Activated naive CD4-positive, alpha-beta T cell (primary cell): ENCODE results near the gene TYMP.
A peak's percentile ranks its signal among the peaks of the same experiment; 100 is the strongest.
"Not testable (repeated sequence)": the region's sequence is repeated elsewhere in the genome, so short reads cannot be mapped to it uniquely, and the experiment has no call there.

ENCODE experiments used
- DNase-seq, 4 experiments: peaks; one replicate each; lab custom pipeline; 2025; lab: John Stamatoyannopoulos, UW

TYMP gene

DNA sequence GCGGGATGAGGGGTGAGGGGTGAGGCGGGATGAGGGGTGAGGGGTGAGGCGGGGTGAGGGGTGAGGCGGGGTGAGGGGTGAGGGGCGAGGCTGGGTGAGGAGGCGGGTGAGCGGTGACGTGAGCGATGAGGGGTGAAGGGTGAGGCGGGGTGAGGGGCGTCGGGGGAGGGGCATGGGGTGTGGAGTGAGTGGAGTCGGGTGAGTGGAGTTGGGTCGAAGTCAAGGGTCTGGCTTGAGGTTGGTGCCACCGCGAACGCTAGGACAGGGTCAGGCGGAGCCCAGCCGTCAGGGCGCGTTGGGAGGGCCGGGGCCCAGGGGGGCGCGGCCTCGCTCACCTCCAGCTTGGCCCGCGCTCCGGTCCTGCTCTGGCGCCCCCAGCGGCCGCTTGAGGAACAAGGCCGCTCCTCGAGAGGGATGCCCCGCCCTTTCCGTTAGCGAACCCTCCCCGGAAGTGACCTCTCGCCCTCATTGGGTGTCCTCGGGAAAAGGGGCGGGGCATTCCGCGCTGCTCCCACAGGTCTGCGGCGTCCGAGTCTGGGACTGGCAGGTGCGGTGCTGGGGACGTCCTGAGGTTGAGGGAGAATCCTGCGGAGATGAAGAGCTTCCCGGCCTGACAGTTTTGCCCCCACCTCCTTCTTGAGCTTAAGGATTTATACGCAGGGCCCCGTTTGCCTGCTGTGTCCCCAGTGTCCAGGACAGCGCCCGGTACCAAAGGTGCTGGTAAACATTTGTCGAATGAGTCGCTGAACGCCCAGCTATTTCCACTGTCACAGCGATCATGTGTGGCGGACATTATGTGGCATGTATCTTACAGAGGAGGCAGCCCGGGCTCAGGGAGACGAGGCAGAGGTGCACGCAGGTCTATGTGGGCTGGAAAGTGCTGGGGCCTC, 33.0 kb upstream of the TYMP start, which contains the start of gene SYCE3:
SYCE3 (minus strand) TSS at position 397 of the 890 bp plus-strand sequence. CDS start 6,514 bp downstream, outside the sequence.
- peak; percentile 95 to 96 (median 96) for DNase-seq

DNA sequence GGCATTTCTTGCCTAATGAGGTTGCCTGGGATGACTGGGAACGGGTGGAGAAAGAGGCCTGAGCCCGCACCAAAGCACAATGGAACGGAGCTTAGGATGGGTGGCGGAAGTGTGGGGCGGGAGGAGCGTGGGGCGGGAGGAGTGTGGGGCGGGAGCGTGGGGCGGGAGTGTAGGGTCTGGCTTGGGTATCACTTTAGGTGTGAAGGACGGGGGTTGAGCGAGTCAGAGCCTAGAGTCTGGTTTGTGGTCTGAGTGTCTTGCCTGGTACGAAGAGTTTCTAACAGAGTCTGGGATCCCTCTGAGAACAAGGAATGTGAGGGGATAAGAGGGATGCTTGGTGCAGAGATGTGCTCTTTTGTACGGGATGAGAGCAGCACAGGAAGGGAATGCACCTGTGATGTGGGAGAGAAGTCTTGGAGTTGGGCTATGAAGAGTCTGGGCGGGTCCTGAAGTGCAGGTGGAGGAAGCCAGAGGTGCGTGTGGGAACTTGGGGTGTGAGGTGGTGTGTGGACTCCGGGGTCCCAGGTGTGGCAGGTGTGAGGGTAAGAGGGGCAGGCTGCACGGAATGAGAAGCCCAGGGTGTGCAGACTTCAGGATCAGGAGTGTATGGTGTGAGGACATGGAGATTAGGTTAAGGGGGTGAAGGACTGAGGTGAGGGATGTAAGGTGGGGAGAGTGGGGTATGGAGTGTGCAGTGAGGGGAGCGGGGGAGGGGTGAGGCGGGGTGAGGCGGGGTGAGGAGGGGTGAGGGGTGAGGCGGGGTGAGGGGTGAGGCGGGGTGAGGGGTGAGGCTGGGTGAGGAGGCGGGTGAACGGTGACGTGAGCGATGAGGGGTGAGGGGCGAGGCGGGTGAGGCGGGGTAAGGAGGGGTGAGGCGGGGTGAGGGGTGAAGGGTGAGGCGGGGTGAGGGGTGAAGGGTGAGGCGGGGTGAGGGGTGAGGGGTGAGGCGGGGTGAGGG, 31.9 kb upstream of the TYMP start:
- no peak for DNase-seq

GRCh38 chr22:50560034-50560433, 30.2 kb upstream of the TYMP start:
- DNase-seq: no peak

- DNase-seq: no peak
These were observed 26.9 kb upstream of the TYMP start for GRCh38 chr22:50556703-50557102.

- DNase-seq: no peak
These were observed 23.5 kb upstream of the TYMP start for GRCh38 chr22:50553310-50553709.

- DNase-seq: no peak
These were observed 21.4 kb upstream of the TYMP start for GRCh38 chr22:50551160-50551752.

- DNase-seq: no peak
These were observed 20.6 kb upstream of the TYMP start for GRCh38 chr22:50550395-50550794.

- DNase-seq: peak in 1 of 4 experiments; percentile 34
These were observed 19.3 kb upstream of the TYMP start for GRCh38 chr22:50548921-50549790.

DNA sequence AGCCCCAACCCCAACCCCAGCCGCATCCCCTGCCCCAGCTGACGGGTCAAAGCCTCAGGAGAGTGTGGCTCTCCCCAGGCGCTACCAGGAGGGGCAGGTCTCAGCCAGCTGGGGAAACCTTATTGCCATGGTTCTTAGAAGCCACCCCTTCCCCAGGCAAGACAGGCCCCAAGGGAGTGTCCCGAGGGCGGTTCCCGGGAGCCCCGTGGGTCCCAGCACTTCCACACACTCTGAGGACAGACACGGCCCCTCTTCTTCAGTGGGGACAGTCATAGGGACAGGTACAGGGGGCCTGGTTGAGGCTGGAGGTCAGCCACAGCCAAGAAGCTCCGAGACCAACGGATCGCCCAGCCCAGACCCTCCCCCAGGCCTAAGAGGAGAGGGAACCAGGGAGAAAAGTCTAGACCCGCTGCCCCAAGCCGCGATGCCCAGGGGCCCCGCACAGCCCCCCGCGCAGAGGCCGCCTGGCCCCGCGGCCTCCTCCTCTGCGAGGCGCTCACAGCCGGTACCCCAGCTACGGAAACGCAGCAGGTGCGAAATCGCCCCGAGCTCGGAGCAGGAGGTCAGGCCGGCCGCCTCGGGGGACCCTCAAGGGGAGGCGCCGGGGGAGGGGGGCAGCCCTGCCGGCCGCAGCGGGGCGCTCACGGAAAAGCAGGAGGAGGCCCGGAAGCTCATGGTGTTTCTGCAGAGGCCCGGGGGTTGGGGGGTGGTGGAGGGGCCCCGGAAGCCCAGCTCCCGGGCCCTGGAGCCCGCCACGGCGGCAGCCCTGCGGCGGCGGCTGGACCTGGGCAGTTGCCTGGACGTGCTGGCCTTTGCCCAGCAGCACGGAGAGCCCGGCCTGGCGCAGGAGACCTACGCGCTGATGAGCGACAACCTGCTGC, 18.5 kb upstream of the TYMP start:
- DNase-seq: peak in 2 of 4 experiments; percentile 53 to 69

- no peak for DNase-seq
These were observed 17.6 kb upstream of the TYMP start for GRCh38 chr22:50547263-50547985.

DNA sequence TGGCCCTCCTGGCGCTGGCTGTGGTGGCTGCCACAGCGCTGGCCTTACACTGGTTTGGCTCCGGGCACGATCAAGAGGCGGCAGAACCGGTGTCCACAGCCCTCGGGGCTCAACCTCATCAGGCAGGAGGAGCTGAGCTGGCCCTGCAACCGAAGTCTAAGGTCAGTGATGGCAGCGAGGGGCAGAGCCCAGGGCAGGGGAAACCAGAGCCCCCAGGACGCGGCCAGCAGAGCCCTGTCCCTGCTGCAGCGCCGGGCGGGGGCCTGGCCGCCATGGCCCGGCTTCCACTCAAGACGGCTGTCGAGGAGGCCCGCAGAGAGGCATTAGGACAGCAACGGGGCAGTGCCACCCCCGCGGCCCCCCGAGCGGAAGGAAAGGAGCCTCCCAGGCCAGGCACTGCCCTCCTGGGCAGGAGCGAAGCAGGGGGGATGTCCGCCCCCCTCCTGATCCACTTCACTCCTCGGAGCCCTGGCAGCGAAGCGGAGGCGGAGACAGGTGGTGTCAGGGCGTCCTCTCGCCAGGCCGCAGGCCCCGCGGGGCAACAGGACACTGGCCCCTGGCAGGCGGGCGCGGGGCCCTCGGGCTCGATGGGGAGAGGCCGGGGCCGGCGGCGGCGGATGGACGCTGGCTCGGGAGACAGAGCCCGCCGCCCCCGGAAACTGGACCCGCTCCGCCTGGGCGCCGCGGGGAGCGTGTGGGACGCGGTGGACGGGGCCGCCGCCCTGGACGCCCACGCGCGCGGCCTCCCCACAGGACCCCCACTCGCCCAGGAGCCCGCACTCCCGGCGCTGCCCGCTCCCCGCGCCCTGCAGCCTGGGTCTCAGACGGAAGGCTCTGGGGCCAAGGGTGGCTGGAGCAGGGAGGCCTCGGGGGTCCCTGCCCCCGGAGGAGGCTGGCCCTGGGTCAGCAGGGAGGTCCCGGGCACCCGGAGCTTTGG, 16.8 kb upstream of the TYMP start:
- no peak for DNase-seq

- no peak for DNase-seq
These were observed 15.9 kb upstream of the TYMP start, which contains the start of gene KLHDC7B for GRCh38 chr22:50545522-50546325. Gene KLHDC7B, plus strand, starts transcription at chr22:50545899. Its CDS starts 345 bp downstream, at chr22:50546244.

DNA sequence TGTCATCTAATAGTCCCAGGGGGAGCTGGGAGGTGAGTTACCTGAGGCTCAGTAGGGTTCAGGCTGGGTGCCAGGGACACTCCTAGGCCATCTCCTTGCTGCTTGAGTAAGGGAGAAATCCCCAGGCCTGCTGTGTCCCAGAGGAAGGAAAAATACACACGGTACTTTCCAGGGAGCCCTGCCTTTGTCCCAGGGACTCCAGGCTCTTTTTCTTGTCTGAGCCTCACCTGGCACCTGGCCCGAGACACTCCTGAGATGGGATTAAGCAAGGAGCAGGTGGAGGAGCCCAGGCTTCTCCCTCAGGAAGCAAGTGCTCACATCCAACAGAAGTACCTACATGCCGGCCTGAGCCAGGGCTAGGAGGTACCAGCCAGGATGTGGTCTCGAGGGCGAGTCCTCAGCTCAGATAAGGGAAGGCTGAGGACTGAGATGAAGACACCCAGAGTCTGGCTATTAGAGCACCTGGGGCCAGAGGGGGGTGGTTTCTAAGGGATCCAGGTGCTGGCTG, 15.0 kb upstream of the TYMP start:
- DNase-seq: no peak

DNA sequence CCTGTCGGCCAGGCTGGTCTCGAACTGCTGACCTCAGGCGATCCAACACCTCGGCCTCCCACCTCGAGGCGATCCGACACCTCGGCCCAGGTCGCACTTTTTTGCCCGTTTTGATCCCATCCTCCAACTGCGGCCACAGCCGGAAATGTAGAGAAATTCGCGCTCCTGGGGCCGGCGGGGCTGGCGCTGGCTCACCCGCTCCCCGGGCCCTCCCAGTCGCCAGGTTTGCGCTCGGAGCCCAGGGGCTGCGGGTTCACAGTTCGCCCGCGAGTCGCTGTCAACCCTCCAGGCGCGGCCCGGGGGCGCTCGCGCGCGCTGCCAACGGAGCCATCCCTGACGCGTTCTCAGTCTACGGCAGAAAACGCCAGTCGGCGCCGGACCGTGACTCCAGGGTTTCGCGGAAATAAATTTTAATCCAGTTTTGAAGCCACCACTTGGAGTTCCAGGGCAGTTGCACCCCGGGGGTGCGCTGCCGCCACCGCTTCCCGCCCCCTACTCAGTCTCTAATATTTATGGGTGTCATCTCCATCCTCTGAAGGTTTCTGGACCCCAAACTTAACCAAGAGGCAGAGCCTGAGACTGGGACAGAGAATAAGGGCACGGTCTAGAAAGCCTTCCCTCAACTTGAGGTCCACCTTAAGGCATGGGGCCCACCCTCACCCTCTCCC, 14.4 kb upstream of the TYMP start:
- peak; percentile 50 to 78 (median 64) for DNase-seq

DNA sequence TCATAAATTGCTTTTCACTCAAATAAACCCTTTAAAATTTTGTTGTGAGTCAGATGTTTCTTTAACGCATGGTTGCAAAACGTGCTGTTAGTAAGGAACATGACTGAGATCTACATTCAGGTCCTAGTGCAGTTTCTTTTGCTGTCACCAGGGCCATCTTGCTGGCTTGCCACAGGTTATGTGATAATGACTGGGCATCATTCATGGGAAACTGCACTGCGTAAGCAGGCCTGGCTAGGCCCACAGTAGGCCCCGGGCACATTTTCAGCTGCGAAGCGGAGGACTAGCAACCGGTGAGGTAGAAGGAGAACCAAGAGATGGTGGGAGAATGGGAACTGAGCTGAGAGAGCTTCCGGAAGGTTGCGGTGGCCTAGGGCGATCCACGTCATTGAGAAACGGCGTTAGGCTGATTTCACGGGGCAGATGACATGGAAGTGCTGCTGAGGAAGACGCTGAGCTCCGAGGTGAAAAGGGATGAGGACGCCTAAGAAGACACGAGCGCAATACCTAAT, 12.7 kb upstream of the TYMP start:
- no peak for DNase-seq

GRCh38 chr22:50541667-50542026, 11.8 kb upstream of the TYMP start:
- DNase-seq: not testable (repeated sequence)
